HEK293 (cell line): ENCODE results near the gene PTPRR.

ENCODE experiments used
- CTCF ChIA-PET: fragments of 350-600 bp; formaldehyde crosslinking; extraction: SDS; loops from one replicate; lab custom pipeline; 2021; ENCODE audit warnings: antibody characterized with exemption; lab: Yijun Ruan, JAX
- POLR2A ChIA-PET: fragments of 300-600 bp; formaldehyde crosslinking; extraction: SDS; loops from one replicate; lab custom pipeline; 2020; ENCODE audit warnings: antibody characterized with exemption, inconsistent platforms; lab: Yijun Ruan, JAX
- H3K27ac ChIP-seq: fragments of 200-500 bp; sonication (Bioruptor generic); 2 replicates; pipeline ENCODE4 v1.5.1; 2014; ENCODE audit warnings: low read depth, low read length, control low read depth, inconsistent platforms; ENCODE audit errors: extremely low read depth
- H3K36me3 ChIP-seq, 2 experiments: fragments of 200-500 bp in 1 of 2; sonication (Bioruptor generic) in 1 of 2; 1 replicate in 1 of 2; 2 replicates in 1 of 2; pipeline ENCODE4 v1.5.1; 2014 to 2017; ENCODE audit warnings: inconsistent platforms in 2 of 2, low read length in 2 of 2; ENCODE audit not compliant: control insufficient read depth in 2 of 2, insufficient read depth in 1 of 2
- H3K4me1 ChIP-seq: fragments of 200-500 bp; sonication (Bioruptor generic); 2 replicates; pipeline ENCODE4 v1.5.1; 2014; ENCODE audit warnings: mild to moderate bottlenecking, low read length, inconsistent platforms; ENCODE audit not compliant: control insufficient read depth, insufficient read depth
- H3K4me3 ChIP-seq: 2 replicates; pipeline ENCODE4 v1.5.1; 2011; ENCODE audit warnings: low read depth, mild to moderate bottlenecking, control low read depth, low read length, moderate library complexity
- H3K9me3 ChIP-seq: fragments of 200-500 bp; sonication (Bioruptor generic); 2 replicates; pipeline ENCODE4 v1.5.1; 2014; ENCODE audit warnings: low read depth, low read length, inconsistent platforms; ENCODE audit not compliant: control insufficient read depth, insufficient read depth
- BCL11A ChIP-seq: fragments of 450-650 bp; formaldehyde crosslinking; IDR thresholded peaks from 2 replicates; pipeline ENCODE4 v1.5.1; 2016; ENCODE audit warnings: low read depth, missing biosample characterization, missing genetic modification characterization
- GLI4 ChIP-seq: fragments of 450-650 bp; formaldehyde crosslinking; IDR thresholded peaks from 2 replicates; pipeline ENCODE4 v1.5.1; 2016; ENCODE audit warnings: missing biosample characterization, missing genetic modification characterization
- HOXD13 ChIP-seq: sonication (generic); formaldehyde crosslinking; IDR thresholded peaks from 2 replicates; pipeline ENCODE4 v1.8.0; 2022; ENCODE audit warnings: missing genetic modification reagents, borderline replicate concordance
- SALL2 ChIP-seq: fragments of 450-650 bp; formaldehyde crosslinking; IDR thresholded peaks from 2 replicates; pipeline ENCODE4 v1.5.0; 2017; ENCODE audit warnings: missing biosample characterization, mild to moderate bottlenecking, missing genetic modification characterization, borderline replicate concordance
- ZBTB21 ChIP-seq: fragments of 450-650 bp; formaldehyde crosslinking; IDR thresholded peaks from 2 replicates; pipeline ENCODE4 v1.5.1; 2017; ENCODE audit warnings: missing biosample characterization, missing genetic modification characterization
- ZBTB49 ChIP-seq: fragments of 450-650 bp; formaldehyde crosslinking; IDR thresholded peaks from 2 replicates; pipeline ENCODE4 v1.5.1; 2016; ENCODE audit warnings: missing biosample characterization, missing genetic modification characterization, low read depth
- ZFP3 ChIP-seq: fragments of 450-650 bp; formaldehyde crosslinking; IDR thresholded peaks from 2 replicates; pipeline ENCODE4 v1.5.1; 2016; ENCODE audit warnings: low read depth, missing biosample characterization, missing genetic modification characterization
- ZNF146 ChIP-seq: fragments of 450-650 bp; formaldehyde crosslinking; IDR thresholded peaks from 2 replicates; pipeline ENCODE4 v1.5.1; 2016; ENCODE audit warnings: missing biosample characterization, missing genetic modification characterization
- ZNF18 ChIP-seq: fragments of 450-650 bp; formaldehyde crosslinking; IDR thresholded peaks from 2 replicates; pipeline ENCODE4 v1.5.1; 2016; ENCODE audit warnings: missing biosample characterization, missing genetic modification characterization
- ZNF335 ChIP-seq: fragments of 450-650 bp; formaldehyde crosslinking; conservative IDR thresholded peaks from 2 replicates; pipeline ENCODE4 v1.5.1; 2016; ENCODE audit warnings: missing biosample characterization, missing genetic modification characterization
- ZNF558 ChIP-seq: fragments of 450-650 bp; formaldehyde crosslinking; IDR thresholded peaks from 2 replicates; pipeline ENCODE4 v1.5.1; 2016; ENCODE audit warnings: missing biosample characterization, missing genetic modification characterization
- ZNF704 ChIP-seq: fragments of 450-650 bp; formaldehyde crosslinking; IDR thresholded peaks from 2 replicates; pipeline ENCODE4 v1.5.1; 2016; ENCODE audit warnings: missing biosample characterization, missing genetic modification characterization
- ZNF747 ChIP-seq: fragments of 450-650 bp; formaldehyde crosslinking; IDR thresholded peaks from 2 replicates; pipeline ENCODE4 v1.5.1; 2016; ENCODE audit warnings: missing biosample characterization, missing genetic modification characterization
- TF ChIP-seq, protein P1 (sequence below): fragments of 450-650 bp; formaldehyde crosslinking; IDR thresholded peaks from 2 replicates; pipeline ENCODE4 v1.5.1; 2016; ENCODE audit warnings: missing biosample characterization, missing genetic modification characterization
- TF ChIP-seq, protein P2 (sequence below): fragments of 450-650 bp; formaldehyde crosslinking; IDR thresholded peaks from 2 replicates; pipeline ENCODE4 v1.5.1; 2016; ENCODE audit warnings: missing biosample characterization, missing genetic modification characterization
- TF ChIP-seq, protein P3 (sequence below): fragments of 450-650 bp; formaldehyde crosslinking; IDR thresholded peaks from 2 replicates; pipeline ENCODE4 v1.5.1; 2016; ENCODE audit warnings: missing biosample characterization, missing genetic modification characterization

PTPRR gene

GRCh38 chr12:70745048-70745447 lies 175.5 kb downstream of the PTPRR start (continued):
- no peak for TF ChIP-seq ZBTB21 (tag by site-specific recombination)

DNA sequence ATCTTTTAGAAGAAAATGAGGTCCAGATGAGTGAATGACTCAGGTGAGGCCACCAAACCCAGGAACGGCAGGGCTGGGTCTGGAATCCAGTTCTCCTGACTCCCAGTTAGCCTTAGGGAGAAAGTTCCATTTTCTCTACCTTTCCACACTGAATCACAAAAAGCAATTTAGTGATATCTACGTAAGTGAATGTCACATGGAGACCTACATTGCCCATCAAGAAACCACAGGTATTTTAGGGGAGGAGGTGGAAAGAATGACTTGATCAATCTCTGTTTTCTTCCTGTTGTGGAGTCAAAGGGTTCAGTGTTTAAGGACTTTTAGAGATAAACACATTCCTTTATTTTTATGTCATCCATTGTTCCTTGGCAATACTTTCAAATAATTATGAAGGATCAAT lies 176.4 kb downstream of the PTPRR start:
- CTCF ChIA-PET = interaction anchor here (0.7 to 0.9 kb wide), 2 partner anchors 251 to 618 kb away, joined by 3 to 5 read pairs; no protein-coding TSS in a partner anchor
- Histone ChIP-seq H3K4me1 (no peaks in the 10 kb centered on the region), H3K27ac (no peak overlapping the region), H3K4me3 (no peak overlapping the region), H3K36me3 (no peaks in the 10 kb centered on the region), H3K9me3 (no peaks in the 10 kb centered on the region)
- POLR2A ChIA-PET = interaction anchor here (0.7 kb wide), 1 partner anchor 207 kb away, joined by 3 read pairs; no protein-coding TSS in a partner anchor
- no peak for TF ChIP-seq ZNF558 (tag by site-specific recombination)
- no peak for TF ChIP-seq BCL11A (tag by site-specific recombination)
- no peak for TF ChIP-seq ZNF335 (tag by site-specific recombination)
- TF ChIP-seq GLI4 (tag by site-specific recombination) = no peak
- TF ChIP-seq, protein P1, sequence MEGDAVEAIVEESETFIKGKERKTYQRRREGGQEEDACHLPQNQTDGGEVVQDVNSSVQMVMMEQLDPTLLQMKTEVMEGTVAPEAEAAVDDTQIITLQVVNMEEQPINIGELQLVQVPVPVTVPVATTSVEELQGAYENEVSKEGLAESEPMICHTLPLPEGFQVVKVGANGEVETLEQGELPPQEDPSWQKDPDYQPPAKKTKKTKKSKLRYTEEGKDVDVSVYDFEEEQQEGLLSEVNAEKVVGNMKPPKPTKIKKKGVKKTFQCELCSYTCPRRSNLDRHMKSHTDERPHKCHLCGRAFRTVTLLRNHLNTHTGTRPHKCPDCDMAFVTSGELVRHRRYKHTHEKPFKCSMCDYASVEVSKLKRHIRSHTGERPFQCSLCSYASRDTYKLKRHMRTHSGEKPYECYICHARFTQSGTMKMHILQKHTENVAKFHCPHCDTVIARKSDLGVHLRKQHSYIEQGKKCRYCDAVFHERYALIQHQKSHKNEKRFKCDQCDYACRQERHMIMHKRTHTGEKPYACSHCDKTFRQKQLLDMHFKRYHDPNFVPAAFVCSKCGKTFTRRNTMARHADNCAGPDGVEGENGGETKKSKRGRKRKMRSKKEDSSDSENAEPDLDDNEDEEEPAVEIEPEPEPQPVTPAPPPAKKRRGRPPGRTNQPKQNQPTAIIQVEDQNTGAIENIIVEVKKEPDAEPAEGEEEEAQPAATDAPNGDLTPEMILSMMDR (tag by site-specific recombination) = no peak
- TF ChIP-seq ZFP3 = no peak
- TF ChIP-seq ZNF146 (tag by site-specific recombination) = no peak
- TF ChIP-seq, protein P2, sequence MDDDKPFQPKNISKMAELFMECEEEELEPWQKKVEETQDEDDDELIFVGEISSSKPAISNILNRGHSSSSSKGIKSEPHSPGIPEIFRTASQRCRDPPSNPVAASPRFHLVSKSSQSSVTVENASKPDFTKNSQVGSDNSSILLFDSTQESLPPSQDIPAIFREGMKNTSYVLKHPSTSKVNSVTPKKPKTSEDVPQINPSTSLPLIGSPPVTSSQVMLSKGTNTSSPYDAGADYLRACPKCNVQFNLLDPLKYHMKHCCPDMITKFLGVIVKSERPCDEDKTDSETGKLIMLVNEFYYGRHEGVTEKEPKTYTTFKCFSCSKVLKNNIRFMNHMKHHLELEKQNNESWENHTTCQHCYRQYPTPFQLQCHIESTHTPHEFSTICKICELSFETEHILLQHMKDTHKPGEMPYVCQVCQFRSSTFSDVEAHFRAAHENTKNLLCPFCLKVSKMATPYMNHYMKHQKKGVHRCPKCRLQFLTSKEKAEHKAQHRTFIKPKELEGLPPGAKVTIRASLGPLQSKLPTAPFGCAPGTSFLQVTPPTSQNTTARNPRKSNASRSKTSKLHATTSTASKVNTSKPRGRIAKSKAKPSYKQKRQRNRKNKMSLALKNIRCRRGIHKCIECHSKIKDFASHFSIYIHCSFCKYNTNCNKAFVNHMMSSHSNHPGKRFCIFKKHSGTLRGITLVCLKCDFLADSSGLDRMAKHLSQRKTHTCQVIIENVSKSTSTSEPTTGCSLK = no peak
- TF ChIP-seq ZNF704 (tag by site-specific recombination) = no peak
- TF ChIP-seq, protein P3, sequence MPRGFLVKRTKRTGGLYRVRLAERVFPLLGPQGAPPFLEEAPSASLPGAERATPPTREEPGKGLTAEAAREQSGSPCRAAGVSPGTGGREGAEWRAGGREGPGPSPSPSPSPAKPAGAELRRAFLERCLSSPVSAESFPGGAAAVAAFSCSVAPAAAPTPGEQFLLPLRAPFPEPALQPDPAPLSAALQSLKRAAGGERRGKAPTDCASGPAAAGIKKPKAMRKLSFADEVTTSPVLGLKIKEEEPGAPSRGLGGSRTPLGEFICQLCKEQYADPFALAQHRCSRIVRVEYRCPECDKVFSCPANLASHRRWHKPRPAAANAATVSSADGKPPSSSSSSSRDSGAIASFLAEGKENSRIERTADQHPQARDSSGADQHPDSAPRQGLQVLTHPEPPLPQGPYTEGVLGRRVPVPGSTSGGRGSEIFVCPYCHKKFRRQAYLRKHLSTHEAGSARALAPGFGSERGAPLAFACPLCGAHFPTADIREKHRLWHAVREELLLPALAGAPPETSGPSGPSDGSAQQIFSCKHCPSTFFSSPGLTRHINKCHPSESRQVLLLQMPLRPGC = no peak
- no peak for TF ChIP-seq ZNF747
- no peak for TF ChIP-seq SALL2 (tag by site-specific recombination)
- no peak for TF ChIP-seq ZNF18 (tag by site-specific recombination)
- no peak for TF ChIP-seq ZBTB49 (tag by site-specific recombination)
- TF ChIP-seq HOXD13 (CRISPR knock-in tag) = no peak
